ENCODE results near the gene STIL.

GRCh38 chr1:47317841-47318240 is 3.9 kb upstream of the STIL start:
- TF ChIP-seq CTCF (IDR thresholded peaks at IDR 0.05; ENCODE audit: low read depth, low read length, missing input control) (no peak), JUND (IDR thresholded peaks at IDR 0.05) (no peak), YY1 (IDR thresholded peaks at IDR 0.05) (no peak), NR2F2 (IDR thresholded peaks at IDR 0.05) (no peak), EGR1 (IDR thresholded peaks at IDR 0.05; ENCODE audit: low read depth in 2 of 2) (no peak), RAD21 (IDR thresholded peaks at IDR 0.05) (no peak), TAF1 (conservative IDR thresholded peaks at IDR 0.05) (no peak), SP1 (IDR thresholded peaks at IDR 0.05) (no peak), FOXA1 (IDR thresholded peaks at IDR 0.05) (no peak)

Data from liver (tissue), 3 donors.